ENCODE data around the gene PRPF31.
A peak's percentile ranks its signal among the peaks of the same experiment; 100 is the strongest.

The PRPF31 gene

DNA sequence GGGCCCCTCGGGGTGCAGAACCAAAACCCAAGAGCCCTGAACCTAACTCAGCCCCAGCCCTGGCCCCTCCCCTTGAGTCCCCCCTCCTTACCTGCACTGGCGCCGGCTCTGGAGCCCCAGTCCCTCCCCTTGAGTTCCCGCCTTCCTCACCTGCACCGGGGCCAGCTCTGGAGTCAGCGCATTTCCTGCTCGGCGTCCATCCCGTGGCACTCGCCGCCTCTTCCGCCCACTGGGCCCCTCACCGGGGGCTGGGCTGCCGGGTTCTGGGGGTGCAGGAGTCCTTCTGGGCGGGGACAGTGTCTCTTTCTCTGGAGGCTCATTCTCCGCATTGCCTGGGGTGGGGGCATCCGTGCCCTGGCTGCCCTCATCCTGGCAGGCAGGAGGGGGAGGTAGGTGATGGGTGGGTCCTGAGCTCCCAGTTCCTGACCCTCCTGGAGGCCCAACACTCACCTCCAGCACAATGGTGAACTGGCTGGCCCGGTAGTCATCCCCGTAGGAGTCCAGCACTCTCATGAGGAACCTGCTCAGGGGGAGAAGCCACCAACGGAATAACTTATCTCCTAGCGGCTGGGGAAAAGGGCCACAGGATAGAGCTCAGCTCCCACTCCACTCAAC is 7.6 kb upstream of the PRPF31 start:
- DNase-seq (ENCODE audit: low read depth in 2 of 2) = no peak

DNA sequence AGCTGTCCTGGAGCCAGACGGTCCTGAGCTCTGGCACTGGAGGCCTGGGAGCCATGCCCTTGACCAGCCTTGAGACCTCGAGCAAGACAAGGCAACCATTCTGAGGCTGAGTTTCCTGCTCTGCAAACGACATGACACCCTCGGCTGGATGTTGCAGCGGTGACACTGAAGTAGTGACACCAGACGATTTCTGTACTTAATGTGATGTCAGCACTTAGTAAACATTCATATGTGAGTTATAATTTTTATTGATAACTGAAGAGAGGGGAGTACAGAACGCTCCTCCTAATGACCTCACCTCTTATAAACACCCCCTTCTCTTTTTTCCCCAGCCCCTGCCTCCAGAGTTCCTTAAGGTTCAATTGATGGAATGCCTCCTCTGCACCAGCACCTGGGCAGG is 7.1 kb upstream of the PRPF31 start:
- DNase-seq (ENCODE audit: low read depth in 2 of 2) = no peak

DNA sequence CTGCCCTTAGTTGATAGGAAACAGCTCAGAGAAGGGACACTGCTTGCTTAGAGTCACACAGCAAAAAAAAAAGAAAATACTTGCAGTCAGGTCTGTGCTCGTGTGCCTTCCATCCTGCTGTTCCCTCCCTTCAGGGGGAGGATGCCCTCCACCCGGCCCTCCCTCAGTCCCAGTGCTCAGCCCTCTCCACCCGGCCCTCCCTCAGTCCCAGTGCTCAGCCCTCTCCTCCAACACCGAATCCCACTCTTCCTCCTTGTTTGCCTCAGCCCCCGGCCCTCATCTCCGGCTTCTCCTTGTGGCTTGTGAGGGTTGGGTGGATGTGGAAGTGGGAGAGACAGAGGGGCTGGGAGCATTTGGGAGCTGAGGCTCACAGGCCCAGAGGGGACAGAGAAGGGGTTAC is 5.9 kb upstream of the PRPF31 start:
- DNase-seq (ENCODE audit: low read depth in 2 of 2) = no peak

DNA sequence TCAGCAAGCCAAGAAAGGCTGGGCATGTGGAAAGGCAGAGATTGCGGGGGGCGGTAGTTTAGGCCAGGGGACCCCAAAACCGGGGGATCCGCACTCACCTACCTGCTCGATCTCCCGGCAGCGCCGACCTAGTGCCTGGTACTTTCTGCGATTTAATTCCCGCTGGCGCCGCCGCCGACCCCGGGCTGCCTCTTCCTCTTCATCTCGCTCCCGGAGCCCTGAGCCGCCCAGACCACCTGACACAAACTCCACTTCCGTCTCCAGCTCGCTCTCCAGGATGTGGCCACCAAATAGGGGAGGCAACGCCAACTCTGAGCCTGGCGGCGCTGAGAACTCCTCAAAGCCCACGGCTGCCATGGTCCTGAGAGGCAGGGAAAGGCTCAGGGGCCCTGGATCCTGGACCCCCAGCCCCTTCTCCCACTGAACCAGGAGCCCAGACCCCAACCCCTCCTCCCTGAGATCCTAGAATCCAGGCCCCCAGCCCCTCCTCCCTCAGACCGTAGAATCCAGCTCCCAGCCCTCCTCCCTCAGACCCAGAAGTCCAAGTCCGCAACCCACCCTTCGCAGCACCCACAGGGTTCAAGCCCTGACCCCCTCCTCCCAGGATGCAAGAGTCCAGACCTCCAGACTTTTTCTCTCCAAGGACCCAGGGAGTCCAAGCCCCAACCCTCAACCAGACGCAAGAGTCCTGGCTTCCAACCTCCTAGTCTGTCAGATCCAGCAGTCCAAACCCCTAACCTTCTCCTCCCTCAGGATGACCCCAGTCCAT is 1.0 kb upstream of the PRPF31 start:
- DNase-seq (ENCODE audit: low read depth in 2 of 2) = no peak

DNA sequence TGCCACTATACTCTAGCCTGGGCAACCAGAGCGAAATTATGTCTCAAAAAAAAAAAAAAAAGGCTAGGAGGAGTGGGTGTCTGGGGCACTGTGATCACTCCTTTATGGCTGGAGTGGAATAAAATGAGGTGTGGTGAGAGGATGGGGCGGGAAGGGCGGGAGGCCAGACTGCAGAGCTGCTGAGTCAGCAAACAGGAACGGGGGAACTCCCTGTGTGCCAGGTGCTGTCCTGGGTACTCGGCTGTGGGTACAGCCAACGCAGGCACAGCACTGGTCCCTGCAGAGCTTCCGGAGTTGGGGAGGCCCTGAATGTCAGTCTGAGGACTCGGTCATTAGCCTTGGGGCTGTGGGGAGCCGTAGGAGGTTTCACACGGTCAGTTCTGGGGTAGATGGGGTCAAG is 5.7 kb downstream of the PRPF31 start:
- DNase-seq (ENCODE audit: low read depth in 2 of 2) = no peak

DNA sequence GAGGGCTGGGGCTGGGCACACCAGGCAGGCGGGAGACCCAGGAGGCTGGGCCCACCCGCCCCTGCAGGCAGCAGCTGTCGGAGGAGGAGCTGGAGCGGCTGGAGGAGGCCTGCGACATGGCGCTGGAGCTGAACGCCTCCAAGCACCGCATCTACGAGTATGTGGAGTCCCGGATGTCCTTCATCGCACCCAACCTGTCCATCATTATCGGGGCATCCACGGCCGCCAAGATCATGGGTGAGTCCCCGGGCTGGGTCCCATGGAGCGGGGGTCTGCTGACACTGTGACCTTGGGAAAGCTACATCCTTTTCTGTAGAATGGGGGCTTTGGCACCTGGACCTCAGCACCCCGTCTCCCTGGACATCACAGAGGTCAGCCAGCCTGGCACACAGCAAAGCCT is 8.1 kb downstream of the PRPF31 start:
- no peak for DNase-seq (ENCODE audit: low read depth in 2 of 2)

DNA sequence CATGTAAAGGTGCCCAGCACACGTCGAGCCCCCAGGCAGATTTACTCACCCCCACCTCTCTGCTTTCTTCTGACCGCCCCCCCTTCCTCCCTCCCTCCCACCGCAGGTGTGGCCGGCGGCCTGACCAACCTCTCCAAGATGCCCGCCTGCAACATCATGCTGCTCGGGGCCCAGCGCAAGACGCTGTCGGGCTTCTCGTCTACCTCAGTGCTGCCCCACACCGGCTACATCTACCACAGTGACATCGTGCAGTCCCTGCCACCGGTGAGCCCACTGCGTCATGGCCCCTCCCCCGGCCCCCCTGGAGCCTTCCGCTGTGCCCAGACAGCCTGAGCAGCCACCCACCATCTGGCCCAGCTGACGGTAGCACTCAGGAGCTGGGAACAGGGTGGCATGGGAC is 8.8 kb downstream of the PRPF31 start:
- DNase-seq (ENCODE audit: low read depth in 2 of 2) = no peak

DNA sequence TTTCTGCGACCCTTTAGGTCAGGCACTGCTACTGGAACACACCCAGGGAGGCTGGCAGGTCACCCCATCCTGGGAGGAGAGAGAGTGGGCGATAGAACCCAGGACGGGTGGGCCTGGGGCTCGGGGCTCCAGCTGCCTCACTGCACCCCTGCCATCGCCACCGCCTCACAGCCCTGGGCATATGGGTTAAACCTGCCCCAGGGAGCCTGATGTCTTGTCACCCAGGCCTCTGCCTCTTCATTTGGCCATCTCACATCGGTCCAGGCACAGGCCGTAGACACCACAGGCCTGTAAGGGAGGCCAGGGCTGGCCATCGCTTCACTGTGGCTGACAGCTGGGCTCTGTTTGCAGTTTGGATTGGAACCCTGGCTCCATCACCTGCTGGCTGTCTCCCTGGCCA is 10.2 kb downstream of the PRPF31 start:
- no peak for DNase-seq (ENCODE audit: low read depth in 2 of 2)

DNA sequence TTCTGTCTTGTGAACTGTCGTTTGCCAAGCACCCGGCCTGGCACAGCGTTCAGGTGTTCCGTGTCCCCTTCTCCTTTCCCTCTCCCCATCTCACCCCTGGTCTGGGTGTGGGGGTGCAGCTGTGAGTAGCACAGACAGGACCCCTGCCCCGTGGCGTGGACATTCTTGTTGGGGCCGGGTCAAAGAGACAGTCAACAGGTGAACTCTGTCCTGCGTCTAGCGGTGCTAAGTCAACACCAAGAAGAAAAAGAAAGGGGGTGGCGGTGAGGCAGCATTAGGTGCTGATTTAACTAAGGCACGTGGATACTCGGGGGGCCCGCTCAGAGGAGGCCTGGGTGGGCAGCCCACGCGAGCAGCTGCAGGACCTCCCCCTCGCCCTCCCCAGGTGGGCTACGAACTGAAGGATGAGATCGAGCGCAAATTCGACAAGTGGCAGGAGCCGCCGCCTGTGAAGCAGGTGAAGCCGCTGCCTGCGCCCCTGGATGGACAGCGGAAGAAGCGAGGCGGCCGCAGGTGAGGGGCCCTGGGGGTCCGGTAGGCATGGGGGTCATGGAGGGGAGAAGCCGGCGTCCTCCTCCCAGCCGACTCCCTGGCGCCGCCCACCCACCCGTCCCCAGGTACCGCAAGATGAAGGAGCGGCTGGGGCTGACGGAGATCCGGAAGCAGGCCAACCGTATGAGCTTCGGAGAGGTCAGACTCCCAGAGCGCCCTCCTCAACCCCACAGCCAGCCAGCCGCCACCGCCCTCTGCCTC is 12.3 kb downstream of the PRPF31 start:
- DNase-seq (ENCODE audit: low read depth in 2 of 2) = no peak

DNA sequence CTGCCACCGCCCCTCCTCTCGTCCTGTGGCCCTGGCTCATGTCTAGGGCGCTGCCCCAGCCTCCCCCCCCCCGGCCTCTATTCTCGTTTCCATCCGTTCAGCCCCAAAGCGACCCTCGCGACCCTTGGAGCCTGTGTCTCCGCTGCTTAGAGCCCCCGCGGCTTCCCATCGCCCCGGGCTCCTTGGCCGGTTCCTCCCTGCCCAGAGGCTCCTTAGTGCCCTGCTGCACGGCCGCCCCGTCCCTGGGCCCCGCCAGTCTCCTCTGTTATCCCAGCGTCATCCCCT is 12.8 kb downstream of the PRPF31 start:
- no peak for DNase-seq (ENCODE audit: low read depth in 2 of 2)

DNA sequence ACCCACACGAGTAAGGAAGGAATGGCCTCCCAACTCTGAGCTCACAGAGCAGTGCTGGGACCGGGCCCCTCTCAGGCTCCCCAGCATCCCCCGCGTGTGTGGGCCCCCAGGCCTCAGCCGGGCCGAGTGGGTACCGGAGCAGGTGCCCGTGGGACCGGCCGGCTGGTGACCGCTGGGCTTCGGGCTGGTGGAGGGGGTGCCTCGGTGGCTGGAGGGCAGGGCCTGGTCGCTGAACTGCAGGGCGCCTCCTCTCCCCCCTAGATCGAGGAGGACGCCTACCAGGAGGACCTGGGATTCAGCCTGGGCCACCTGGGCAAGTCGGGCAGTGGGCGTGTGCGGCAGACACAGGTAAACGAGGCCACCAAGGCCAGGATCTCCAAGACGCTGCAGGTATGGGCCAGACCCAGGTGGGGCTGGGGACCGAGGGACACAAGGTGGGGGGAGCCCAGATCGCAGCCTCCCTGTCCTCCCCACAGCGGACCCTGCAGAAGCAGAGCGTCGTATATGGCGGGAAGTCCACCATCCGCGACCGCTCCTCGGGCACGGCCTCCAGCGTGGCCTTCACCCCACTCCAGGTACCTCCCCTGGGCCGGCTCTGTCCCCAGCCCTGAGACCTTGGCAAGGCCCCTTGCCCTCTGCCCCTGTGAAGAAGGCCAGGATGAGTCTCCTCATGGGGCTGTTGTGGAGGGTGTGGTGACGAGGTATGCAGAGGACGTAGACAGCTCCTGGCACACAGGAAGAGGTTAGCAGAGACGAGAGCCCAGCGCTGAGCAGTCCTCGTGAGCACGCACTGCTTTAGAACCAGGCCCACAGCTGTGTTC is 13.5 kb downstream of the PRPF31 start:
- DNase-seq (ENCODE audit: low read depth in 2 of 2) = no peak

DNA sequence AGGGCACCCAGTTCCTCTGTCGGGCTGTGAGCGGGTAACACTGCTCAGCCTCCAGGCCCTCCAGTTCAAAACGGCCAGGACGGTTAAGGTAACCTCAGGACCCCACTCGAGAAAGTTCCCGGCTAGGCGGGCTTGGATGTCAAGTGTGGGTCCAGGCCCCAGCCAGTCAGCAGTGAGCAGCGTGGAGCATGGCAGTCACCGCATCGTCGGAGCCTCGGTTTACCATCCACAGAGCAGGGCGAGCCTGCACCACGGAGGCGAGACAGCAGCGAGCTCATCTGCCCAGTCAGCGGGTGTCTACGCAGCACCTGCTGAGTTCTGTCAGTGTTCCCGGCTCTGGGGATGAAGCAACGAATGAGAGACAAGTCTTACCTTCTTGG is 14.1 kb downstream of the PRPF31 start:
- no peak for DNase-seq (ENCODE audit: low read depth in 2 of 2)

DNA sequence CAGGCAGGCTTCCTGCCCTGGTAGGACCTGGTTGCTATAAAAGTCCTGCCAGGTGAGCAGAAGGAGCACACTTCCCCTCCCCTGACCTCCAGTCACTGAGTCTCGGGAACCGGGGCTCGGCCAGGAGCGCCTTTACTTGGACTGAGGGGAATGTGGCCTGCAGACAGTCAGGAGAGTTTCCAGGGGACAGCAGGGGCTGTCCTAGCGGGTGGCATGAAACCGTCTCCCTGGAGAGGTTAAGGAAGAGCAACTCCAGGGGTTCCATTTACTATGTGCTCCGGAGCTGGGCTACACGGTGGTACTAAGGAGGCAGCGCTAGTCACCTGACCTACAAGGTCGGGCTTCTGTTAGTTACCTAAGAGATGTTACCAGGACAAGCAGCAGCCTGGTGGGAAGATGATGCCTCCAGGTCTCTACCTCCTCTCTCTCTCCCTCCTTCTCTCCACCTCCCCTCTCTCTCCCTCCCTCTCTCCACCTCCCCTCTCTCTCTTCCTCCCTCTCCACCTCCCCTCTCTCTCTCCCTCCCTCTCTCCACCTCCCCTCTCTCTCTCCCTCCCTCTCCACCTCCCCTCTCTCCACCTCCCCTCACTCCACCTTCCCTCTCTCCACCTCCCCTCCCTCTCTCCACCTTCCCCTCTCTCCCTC is 17.9 kb downstream of the PRPF31 start:
- DNase-seq (ENCODE audit: low read depth in 2 of 2) = peak in 1 of 2 experiments; percentile 23

DNA sequence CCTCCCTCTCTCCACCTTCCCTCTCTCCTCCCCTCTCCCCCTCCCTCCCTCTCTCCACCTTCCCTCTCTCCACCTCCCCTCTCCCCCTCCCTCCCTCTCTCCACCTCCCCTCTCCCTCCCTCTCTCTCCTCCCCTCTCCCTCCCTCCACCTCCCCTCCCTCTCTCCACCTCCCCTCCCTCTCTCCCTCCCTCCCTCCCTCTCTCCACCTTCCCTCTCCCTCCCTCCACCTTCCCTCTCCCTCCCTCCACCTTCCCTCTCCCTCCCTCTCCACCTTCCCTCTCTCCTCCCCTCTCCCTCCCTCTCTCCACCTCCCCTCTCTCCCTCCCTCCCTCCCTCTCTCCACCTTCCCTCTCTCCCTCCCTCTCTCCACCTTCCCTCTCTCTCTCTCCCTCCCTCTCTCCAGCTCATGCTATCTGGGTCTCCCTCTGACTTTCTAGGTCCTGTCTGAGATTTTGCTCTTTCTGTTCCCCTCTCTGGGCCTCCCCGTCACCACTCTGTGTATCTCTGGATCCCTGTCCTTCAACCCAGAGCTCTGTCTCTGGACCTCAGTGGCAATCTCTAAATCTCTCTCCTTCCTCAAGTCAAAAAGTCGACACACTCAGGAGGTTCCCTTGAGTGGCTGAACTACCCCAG is 18.5 kb downstream of the PRPF31 start:
- no peak for DNase-seq (ENCODE audit: low read depth in 2 of 2)

DNA sequence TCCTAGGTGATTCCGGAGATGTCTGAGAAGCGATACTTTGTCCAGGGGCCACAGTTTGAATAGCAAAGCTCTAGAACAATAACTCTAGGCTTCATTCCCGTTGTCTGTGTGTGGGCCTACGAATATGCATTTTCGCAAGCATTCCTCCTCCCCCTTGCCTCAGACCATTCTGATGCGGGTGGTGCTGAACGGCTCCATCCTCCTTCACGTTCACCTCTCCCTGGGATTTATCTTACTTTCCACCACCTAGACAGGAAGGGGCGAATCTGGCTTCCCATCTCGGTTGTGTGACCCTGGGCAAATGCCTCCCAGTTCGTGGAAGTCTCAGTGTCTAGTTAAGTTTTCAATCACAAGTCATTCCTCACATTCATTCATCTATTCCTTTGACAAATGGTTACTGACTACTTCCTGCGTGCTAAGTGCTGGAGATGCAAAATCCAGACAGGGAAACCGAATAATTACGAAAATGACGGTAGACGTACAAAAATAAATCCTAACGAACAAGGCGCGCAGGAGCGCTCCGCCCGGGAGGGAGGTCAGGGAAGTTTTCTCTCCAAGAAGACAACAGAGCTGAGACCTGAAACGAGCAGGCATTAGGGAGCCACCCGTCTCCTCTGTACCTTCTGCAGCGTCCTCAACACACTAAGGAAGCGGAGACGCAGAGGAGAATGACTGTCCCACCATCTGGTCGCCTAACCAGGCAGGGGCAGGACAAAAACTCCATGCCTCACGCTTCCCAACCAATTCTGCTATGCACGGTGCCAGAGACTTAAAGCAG is 20.7 kb downstream of the PRPF31 start:
- DNase-seq (ENCODE audit: low read depth in 2 of 2) = no peak

DNA sequence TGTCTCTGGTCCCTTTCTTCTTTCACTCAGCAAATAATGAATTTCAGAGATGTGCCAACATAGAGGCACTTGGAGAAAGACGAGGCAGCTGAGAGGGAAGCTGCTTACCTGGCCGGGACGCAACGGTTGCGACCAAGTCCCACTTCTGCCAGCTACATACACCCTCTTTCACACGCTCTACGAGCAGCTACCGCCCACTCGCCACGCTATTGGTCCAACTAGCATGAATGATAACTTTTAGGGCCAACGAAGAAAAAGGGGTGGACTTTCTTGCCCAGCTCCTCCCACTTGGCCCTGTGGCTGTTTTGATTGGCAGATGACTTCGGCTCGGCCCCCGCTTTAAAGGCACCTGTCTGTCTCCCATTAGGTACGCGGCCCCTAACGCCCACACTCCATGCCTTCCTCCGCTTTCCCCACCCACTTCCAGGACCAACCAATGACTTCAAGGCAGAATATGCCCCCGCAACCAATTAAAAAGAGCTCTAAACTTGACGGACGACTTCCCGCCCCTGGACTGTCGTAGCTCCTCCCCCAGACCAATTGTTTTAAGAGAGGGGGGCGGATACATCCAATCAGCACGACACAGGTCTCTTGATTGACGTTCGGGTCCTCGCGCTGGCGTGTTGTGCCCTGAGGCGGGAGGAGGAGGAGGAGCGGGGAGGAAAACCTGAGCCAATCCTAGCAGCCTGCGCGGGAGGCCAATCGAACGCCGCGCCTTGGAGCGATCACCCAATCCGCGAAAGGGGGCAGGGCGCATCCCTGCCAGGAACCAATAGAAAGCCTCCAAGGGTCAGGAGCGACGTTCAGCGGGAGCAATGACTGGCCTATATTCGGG is 21.5 kb downstream of the PRPF31 start:
- DNase-seq (ENCODE audit: low read depth in 2 of 2) = peak; percentile 100

DNA sequence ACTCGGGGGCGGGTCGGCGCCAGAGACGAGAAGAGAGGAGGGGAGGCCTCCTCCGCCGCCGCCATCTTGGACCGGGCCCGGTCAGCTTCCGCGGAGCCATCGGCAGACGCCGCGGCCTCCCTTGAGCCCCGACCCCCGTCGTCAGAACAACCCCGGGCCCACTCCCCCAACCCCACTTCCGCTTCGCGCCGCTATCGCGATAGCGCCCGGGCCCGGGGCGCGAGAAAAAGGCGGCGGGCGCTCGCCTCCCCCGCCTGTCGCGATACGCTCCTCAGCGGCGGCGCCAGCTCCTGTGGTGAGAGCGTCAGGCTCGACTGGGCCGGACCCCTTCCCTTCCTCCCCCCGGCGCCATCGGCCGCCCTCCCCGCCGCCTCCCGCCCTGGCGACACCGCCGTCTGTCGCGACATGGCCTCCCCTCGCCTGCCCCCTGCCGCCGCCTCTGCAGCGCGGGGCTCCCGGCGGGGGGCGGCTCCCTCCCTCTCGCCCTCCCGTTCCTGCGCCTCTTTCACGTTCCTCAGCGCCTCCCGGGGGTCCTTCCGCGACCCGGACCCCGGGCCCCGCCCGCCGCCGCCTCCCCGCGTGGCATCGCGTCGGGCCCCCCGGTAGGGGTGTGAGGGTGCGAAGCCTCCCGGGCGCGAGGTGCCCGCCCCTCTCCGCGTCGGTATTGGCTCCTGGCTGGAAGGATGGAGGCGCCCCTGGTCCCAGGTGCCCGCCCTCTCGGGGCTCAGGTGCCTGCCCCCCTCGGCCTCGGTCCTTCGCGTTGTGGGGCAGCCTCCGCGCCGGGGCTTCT is 22.3 kb downstream of the PRPF31 start, which contains the start of gene CNOT3:
TSS of gene CNOT3 (plus strand) at position 64 of the 790 bp plus-strand sequence. CDS start 5,217 bp downstream, outside the sequence.
- no peak for DNase-seq (ENCODE audit: low read depth in 2 of 2)

DNA sequence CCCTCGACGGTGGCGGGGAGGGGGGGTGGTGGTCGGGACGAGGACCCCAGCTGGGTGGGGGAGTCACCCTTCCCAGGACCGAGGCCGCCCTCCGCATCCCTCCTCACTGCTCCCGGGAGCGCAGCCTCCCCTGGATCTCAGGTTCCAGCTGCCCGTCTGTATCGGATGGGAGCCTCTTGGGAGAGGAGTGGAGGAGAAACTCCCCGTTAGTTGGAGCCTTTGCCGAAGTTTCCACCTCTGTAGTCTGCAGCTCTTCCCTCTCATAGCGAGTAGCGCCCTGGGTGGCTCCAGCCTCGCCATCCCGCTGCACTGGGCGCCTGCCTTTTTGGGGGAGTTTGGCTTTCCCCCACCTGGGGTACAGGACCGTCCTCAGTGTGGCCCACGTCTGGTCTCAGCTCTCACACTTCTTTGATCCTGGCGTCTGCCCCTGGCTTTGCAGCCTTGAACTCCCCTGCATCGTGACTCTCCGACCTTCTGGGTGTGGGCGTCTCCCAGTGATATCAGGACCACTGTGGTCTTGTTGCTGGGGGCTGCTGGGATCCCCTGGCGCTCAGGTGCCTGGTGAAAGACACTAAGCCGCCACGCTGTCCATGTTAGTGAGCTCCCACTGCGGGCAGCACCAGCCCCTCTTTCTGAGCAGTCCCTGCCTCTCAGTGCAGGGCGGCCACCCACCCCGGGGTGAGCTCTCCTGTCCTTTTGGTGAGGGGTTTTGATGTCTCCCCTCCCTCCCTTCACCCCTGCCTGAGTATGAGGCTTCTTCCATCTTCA is 23.1 kb downstream of the PRPF31 start:
- DNase-seq (ENCODE audit: low read depth in 2 of 2) = no peak

Data from fibroblast of skin of left quadriceps (primary cell).